Measurements from ENCODE around the gene PRSS38.

PRSS38 gene

GRCh38 chr1:227791425-227792143 lies 23.9 kb upstream of the PRSS38 start (continued):
- TF ChIP-seq ZNF513 (tag by site-specific recombination; IDR thresholded peaks at IDR 0.05) (no peak), YY1 (tag by site-specific recombination; IDR thresholded peaks at IDR 0.05) (no peak), ZFP69B (tag by site-specific recombination; IDR thresholded peaks at IDR 0.05) (no peak)
- TF ChIP-seq, protein P1, sequence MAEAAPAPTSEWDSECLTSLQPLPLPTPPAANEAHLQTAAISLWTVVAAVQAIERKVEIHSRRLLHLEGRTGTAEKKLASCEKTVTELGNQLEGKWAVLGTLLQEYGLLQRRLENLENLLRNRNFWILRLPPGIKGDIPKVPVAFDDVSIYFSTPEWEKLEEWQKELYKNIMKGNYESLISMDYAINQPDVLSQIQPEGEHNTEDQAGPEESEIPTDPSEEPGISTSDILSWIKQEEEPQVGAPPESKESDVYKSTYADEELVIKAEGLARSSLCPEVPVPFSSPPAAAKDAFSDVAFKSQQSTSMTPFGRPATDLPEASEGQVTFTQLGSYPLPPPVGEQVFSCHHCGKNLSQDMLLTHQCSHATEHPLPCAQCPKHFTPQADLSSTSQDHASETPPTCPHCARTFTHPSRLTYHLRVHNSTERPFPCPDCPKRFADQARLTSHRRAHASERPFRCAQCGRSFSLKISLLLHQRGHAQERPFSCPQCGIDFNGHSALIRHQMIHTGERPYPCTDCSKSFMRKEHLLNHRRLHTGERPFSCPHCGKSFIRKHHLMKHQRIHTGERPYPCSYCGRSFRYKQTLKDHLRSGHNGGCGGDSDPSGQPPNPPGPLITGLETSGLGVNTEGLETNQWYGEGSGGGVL (tag by site-specific recombination; IDR thresholded peaks at IDR 0.05), result no peak

DNA sequence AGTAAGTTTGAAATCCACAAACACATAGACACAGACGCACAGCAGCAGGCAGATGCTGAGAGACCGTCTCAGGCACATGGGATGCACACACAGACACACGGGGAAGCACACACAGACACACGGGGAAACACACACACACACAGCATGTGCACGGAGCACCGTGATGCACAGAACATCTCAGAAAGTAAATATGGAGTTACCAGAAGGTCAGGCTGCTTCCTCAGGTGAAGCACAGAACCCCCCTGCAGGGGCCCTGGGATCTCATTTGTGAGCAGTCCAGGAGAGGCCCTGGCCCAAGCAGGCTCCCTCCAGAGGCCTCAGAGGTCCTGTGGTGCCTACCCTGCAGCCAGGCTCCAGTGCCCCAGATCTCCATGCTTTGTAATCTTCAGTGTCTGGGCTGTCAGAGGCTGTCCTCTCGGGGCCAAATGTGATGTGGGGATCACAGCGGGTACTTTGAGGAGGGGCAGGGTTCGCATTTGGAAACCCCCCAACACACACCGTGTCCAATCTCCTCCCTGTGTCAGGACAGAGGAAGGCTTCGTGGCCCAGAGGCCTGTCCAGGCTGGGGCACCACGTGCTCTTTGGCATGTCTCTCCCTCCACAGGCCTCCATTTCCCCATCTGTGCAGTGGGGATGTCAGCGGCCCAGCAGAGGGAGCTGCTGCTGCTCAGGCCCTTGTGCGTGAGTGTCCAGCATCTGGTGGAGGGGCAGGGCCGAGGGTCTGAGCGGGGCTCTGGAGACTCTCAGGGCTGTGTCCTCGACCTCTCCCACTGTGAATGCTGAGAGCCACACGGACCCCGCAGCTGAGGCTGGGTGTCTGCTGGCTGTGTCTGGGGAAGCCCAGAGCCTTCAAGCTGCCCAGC lies 23.0 kb upstream of the PRSS38 start:
- CTCF ChIA-PET, result interaction anchor here (0.9 kb wide), 1 partner anchor 30 kb away, joined by 3 read pairs; no protein-coding TSS in a partner anchor
- TF ChIP-seq, protein P2, sequence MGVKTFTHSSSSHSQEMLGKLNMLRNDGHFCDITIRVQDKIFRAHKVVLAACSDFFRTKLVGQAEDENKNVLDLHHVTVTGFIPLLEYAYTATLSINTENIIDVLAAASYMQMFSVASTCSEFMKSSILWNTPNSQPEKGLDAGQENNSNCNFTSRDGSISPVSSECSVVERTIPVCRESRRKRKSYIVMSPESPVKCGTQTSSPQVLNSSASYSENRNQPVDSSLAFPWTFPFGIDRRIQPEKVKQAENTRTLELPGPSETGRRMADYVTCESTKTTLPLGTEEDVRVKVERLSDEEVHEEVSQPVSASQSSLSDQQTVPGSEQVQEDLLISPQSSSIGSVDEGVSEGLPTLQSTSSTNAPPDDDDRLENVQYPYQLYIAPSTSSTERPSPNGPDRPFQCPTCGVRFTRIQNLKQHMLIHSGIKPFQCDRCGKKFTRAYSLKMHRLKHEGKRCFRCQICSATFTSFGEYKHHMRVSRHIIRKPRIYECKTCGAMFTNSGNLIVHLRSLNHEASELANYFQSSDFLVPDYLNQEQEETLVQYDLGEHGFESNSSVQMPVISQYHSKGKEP (tag by site-specific recombination; IDR thresholded peaks at IDR 0.05), result no peak
- 0 out of 2 replicates have a peak, but pooled peaks have one; percentile 10 for TF ChIP-seq KLF1 (tag by site-specific recombination; IDR thresholded peaks at IDR 0.05)
- TF ChIP-seq ZNF548 (tag by site-specific recombination; IDR thresholded peaks at IDR 0.05), result no peak
- TF ChIP-seq ZNF571 (tag by site-specific recombination; IDR thresholded peaks at IDR 0.05), result no peak
- peak; percentile 63; the same call in 1 of the 2 replicates for TF ChIP-seq GLIS1 (tag by site-specific recombination; IDR thresholded peaks at IDR 0.05)
- peak; percentile 4 for TF ChIP-seq ZBTB26 (tag by site-specific recombination; optimal IDR thresholded peaks at IDR 0.05)
- TF ChIP-seq ZIC2 (tag by site-specific recombination; IDR thresholded peaks at IDR 0.05), result peak; percentile 89
- no peak for TF ChIP-seq ZNF529 (tag by site-specific recombination; IDR thresholded peaks at IDR 0.05; ENCODE audit: insufficient replicate concordance)
- TF ChIP-seq PRDM1 (tag by site-specific recombination; IDR thresholded peaks at IDR 0.05), result no peak
- TF ChIP-seq GLI4 (tag by site-specific recombination; IDR thresholded peaks at IDR 0.05), result no peak
- TF ChIP-seq, protein P3, sequence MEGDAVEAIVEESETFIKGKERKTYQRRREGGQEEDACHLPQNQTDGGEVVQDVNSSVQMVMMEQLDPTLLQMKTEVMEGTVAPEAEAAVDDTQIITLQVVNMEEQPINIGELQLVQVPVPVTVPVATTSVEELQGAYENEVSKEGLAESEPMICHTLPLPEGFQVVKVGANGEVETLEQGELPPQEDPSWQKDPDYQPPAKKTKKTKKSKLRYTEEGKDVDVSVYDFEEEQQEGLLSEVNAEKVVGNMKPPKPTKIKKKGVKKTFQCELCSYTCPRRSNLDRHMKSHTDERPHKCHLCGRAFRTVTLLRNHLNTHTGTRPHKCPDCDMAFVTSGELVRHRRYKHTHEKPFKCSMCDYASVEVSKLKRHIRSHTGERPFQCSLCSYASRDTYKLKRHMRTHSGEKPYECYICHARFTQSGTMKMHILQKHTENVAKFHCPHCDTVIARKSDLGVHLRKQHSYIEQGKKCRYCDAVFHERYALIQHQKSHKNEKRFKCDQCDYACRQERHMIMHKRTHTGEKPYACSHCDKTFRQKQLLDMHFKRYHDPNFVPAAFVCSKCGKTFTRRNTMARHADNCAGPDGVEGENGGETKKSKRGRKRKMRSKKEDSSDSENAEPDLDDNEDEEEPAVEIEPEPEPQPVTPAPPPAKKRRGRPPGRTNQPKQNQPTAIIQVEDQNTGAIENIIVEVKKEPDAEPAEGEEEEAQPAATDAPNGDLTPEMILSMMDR (tag by site-specific recombination; IDR thresholded peaks at IDR 0.05), result 0 out of 2 replicates have a peak, but pooled peaks have one; percentile 56
- TF ChIP-seq, protein P4, sequence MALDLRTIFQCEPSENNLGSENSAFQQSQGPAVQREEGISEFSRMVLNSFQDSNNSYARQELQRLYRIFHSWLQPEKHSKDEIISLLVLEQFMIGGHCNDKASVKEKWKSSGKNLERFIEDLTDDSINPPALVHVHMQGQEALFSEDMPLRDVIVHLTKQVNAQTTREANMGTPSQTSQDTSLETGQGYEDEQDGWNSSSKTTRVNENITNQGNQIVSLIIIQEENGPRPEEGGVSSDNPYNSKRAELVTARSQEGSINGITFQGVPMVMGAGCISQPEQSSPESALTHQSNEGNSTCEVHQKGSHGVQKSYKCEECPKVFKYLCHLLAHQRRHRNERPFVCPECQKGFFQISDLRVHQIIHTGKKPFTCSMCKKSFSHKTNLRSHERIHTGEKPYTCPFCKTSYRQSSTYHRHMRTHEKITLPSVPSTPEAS (tag by site-specific recombination; IDR thresholded peaks at IDR 0.05), result peak; percentile 77
- TF ChIP-seq ZNF785 (tag by site-specific recombination; IDR thresholded peaks at IDR 0.05), result no peak
- no peak for TF ChIP-seq ZNF311 (tag by site-specific recombination; IDR thresholded peaks at IDR 0.05; ENCODE audit: borderline replicate concordance)
- TF ChIP-seq ZNF248 (tag by site-specific recombination; IDR thresholded peaks at IDR 0.05), result no peak
- TF ChIP-seq ZNF596 (tag by site-specific recombination; IDR thresholded peaks at IDR 0.05), result no peak
- TF ChIP-seq ZNF16 (tag by site-specific recombination; IDR thresholded peaks at IDR 0.05; ENCODE audit: low read depth), result no peak
- no peak for TF ChIP-seq ZNF433 (tag by site-specific recombination; IDR thresholded peaks at IDR 0.05; ENCODE audit: low read depth)
- TF ChIP-seq, protein P5, sequence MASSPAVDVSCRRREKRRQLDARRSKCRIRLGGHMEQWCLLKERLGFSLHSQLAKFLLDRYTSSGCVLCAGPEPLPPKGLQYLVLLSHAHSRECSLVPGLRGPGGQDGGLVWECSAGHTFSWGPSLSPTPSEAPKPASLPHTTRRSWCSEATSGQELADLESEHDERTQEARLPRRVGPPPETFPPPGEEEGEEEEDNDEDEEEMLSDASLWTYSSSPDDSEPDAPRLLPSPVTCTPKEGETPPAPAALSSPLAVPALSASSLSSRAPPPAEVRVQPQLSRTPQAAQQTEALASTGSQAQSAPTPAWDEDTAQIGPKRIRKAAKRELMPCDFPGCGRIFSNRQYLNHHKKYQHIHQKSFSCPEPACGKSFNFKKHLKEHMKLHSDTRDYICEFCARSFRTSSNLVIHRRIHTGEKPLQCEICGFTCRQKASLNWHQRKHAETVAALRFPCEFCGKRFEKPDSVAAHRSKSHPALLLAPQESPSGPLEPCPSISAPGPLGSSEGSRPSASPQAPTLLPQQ (tag by site-specific recombination; IDR thresholded peaks at IDR 0.05), result no peak

More for the DNA sequence above, 23.0 kb upstream of the PRSS38 start:
- Histone ChIP-seq H3K4me3 (ENCODE audit: low read depth, low read length) (no peak overlapping the region), H3K27ac (ENCODE audit: extremely low read depth, low read depth, low read length) (no peak overlapping the region), H3K9me3 (ENCODE audit: control insufficient read depth, insufficient read depth, low read depth, low read length) (no peaks in the 10 kb centered on the region), H3K36me3 (ENCODE audit: control insufficient read depth in 2 of 2, insufficient read depth in 1 of 2, low read length in 2 of 2) (no peaks in the 10 kb centered on the region), H3K4me1 (ENCODE audit: control insufficient read depth, insufficient read depth, low read length) (peaks cover 2% of the 10 kb centered on the region; the same call in 1 of the 2 replicates)
- POLR2A ChIA-PET, result no interaction called here
